NCI-H1105 treated with DMSO at 0.1 percent for 48 hours (cell line): Measurements from ENCODE around the gene CDK5R2.

Experiments used
- DNase-seq: peaks from one replicate; lab custom pipeline; 2025; lab: John Stamatoyannopoulos, UW

Gene CDK5R2

DNA sequence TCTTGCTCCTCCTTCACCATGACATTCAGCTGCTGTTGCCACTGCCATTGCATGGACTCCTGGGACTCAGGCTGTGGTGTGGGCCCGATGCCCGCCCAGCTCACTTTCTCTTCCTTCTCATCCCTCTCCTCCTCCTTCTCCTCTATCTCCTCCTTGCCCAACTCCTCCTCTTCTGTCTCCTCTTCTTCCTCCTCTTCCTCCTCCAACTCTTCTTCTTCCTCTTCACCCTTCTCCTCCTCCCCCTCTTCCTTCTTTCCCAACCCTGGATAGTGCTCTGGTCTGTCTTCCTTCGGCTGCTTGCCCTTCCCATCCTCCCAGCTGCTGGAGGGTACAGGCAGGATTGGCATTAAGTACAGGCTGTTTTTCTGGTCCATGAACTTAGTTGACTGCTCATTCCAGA lies 44.5 kb downstream of the CDK5R2 start:
- DNase-seq: no peak

- DNase-seq: no peak
Measured at GRCh38 chr2:219009294-219009693, 49.8 kb downstream of the CDK5R2 start.

- DNase-seq: peak; percentile 28
Measured at GRCh38 chr2:219010162-219010756, 50.8 kb downstream of the CDK5R2 start.

DNA sequence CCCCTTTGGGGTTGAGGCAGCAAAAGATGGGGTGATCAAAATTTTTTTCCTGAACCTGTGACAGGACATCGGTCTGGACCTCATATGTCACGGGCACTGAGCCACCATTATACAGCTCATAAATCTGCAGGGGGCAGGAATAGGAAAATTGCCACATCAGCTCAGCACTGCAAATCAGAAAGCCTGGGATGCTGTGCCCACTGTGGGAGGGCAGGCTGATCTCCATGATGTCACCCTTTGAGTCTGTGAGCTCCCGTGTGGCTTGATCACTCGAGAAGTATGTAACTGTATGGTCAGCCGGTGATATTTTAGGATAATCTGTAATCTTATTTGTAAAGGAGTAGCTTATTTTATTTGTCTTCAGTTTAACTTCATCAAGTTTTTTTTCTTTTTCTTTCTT lies 51.4 kb downstream of the CDK5R2 start:
- no peak for DNase-seq
